GM12878 (cell line): ENCODE data around the gene IGF1R. TPM values are rescaled to one million over a fixed set of nuclear protein-coding genes. Genes with fewer than 3 reads are reported as not detected.

Experiments used
- ATAC-seq: fragments of 200-7000 bp; cut with Tn5 transposase; 3 replicates; pipeline ENCODE4 v1.9.1; 2020; ENCODE audit warnings: mild to moderate bottlenecking, moderate library complexity
- BruUV-seq: library from RNA; stranded (reverse); fragments of 400-500 nt; replicated peaks from 2 replicates; lab custom pipeline; 2021; lab: Mats Ljungman, UMichigan
- CTCF ChIA-PET: fragments of 300-600 bp; sonication (Branson Sonifier 250); formaldehyde crosslinking; extraction: SDS; loops from one replicate; lab custom pipeline; 2021; ENCODE audit warnings: inconsistent platforms; lab: Yijun Ruan, JAX
- POLR2A ChIA-PET: fragments of 350-600 bp; formaldehyde crosslinking; extraction: SDS; loops from one replicate; lab custom pipeline; 2021; ENCODE audit warnings: inconsistent platforms; lab: Charles Lee
- RAD21 ChIA-PET: fragments of 300-600 bp; sonication (Branson Sonifier 250); formaldehyde crosslinking; loops from one replicate; lab custom pipeline; 2023; ENCODE audit warnings: antibody characterized with exemption; ENCODE audit not compliant: unreplicated experiment; lab: Charles Lee
- SMC1A ChIA-PET: fragments of 300-600 bp; sonication (Branson Sonifier 250); formaldehyde crosslinking; loops from one replicate; lab custom pipeline; 2023; ENCODE audit not compliant: unreplicated experiment, uncharacterized antibody; lab: Charles Lee
- DNase-seq: peaks from one replicate; pipeline ENCODE4 v3.0.0-alpha.2; 2011; ENCODE audit warnings: low read depth, low spot score
- FAIRE-seq: peaks from 3 replicates; lab custom pipeline; 2011; peaks lifted over from hg19 to GRCh38; lab: Jason Lieb, UNC
- H2AFZ ChIP-seq: 2 replicates; pipeline ENCODE4 v1.6.0; 2011; ENCODE audit warnings: low read depth, low read length, control low read depth; ENCODE audit not compliant: control insufficient read depth
- H3K27ac ChIP-seq: 2 replicates; pipeline ENCODE4 v1.5.1; 2011; ENCODE audit warnings: control low read depth; ENCODE audit not compliant: control insufficient read depth, insufficient read depth
- H3K27me3 ChIP-seq, 2 experiments: replicated peaks in 1 of 2; 2 replicates each; pipeline versions ENCODE4 v1.6.0 to v1.6.1; 2011; ENCODE audit warnings: low read length in 1 of 2; ENCODE audit not compliant: control insufficient read depth in 2 of 2, insufficient read depth in 2 of 2
- H3K36me3 ChIP-seq, 2 experiments: 2 replicates each; pipeline ENCODE4 v1.5.1; 2011; ENCODE audit warnings: low read length in 1 of 2; ENCODE audit not compliant: control insufficient read depth in 2 of 2, insufficient read depth in 2 of 2
- H3K4me1 ChIP-seq: 2 replicates; pipeline ENCODE4 v1.6.1; 2011; ENCODE audit warnings: mild to moderate bottlenecking, low read length, moderate library complexity, mixed read lengths; ENCODE audit not compliant: control insufficient read depth, insufficient read depth
- H3K4me2 ChIP-seq: 2 replicates; pipeline ENCODE4 v1.6.0; 2011; ENCODE audit warnings: control low read depth; ENCODE audit not compliant: control insufficient read depth, insufficient read depth
- H3K4me3 ChIP-seq: fragments of 200-600 bp; sonication (generic); 2 replicates; pipeline ENCODE4 v1.5.1; 2016
- H3K79me2 ChIP-seq: 2 replicates; pipeline ENCODE4 v1.6.0; 2011; ENCODE audit warnings: low read length; ENCODE audit not compliant: control insufficient read depth, insufficient read depth
- H3K9ac ChIP-seq: 2 replicates; pipeline ENCODE4 v1.8.0; 2011; ENCODE audit warnings: low read length, control low read depth, mixed read lengths; ENCODE audit not compliant: control insufficient read depth, insufficient read depth
- H3K9me3 ChIP-seq: replicated peaks from 3 replicates; pipeline ENCODE4 v1.5.1; 2011; ENCODE audit warnings: mild to moderate bottlenecking, low read length; ENCODE audit not compliant: control insufficient read depth, insufficient read depth
- H4K20me1 ChIP-seq: 2 replicates; pipeline ENCODE4 v1.6.0; 2011; ENCODE audit not compliant: control insufficient read depth, insufficient read depth
- ATF7 ChIP-seq: fragments of 450-650 bp; IDR thresholded peaks from 2 replicates; pipeline ENCODE4 v1.6.1; 2016; ENCODE audit warnings: low read depth, mild to moderate bottlenecking
- JUND ChIP-seq: IDR thresholded peaks from 2 replicates; pipeline ENCODE4 v1.6.1; 2012; ENCODE audit warnings: low read depth, mild to moderate bottlenecking, low read length, improper control_type of control experiment, moderate library complexity
- RUNX3 ChIP-seq: IDR thresholded peaks from 2 replicates; pipeline ENCODE4 v1.6.1; 2012; ENCODE audit warnings: low read length, inconsistent platforms
- SMC3 ChIP-seq: IDR thresholded peaks from 2 replicates; pipeline ENCODE4 v1.6.1; 2011; ENCODE audit warnings: low read length, improper control_type of control experiment, borderline replicate concordance
- whole genome bisulfite sequencing: methylation state at CpG from one replicate; pipeline ENCODE4 v1.1.6; 2016; ENCODE audit warnings: low lambda C conversion rate; ENCODE audit not compliant: insufficient replicate concordance, insufficient coverage; ENCODE audit errors: missing lambda C conversion rate; 5-methylcytosine and 5-hydroxymethylcytosine counted together
- in situ Hi-C: fragments of 300-500 bp; cut with MboI; formaldehyde crosslinking; loops from 9 replicates; pipeline ENCODE4 v1.14.3; 2018; ENCODE audit warnings: mixed read lengths
- intact Hi-C: fragments of 100-400 bp; cut with micrococcal nuclease; formaldehyde crosslinking; loops from one replicate; pipeline ENCODE4 v1.14.2; 2022; ENCODE audit not compliant: unreplicated experiment
- polyA plus RNA-seq, 11 experiments: library from polyadenylated mRNA; depleted of rRNA in 4 of 11; unstranded in 6 of 11; stranded (reverse) in 5 of 11; fragments of >200 nt; fragmentation: Nextera tagmentation in 4 of 11; fragmentation: Illumina TruSeq in 1 of 11; extraction: Ambion mirVana in 4 of 11; extraction: Trizol in 1 of 11; gene quantifications; 1 replicate in 1 of 11; 2 replicates in 10 of 11; pipeline versions ENCODE4 v1.2.1 to v1.2.3, GENCODE V29; 2011 to 2016; ENCODE audit warnings: inconsistent platforms in 2 of 11, missing spikeins in 2 of 11, low read depth in 1 of 11
- total RNA-seq, 4 experiments: library from RNA; depleted of rRNA in 3 of 4; stranded (reverse); fragments of >200 nt in 3 of 4; fragmentation: Illumina TruSeq in 1 of 4; extraction: Trizol in 1 of 4; gene quantifications; 2 replicates each; pipeline versions ENCODE4 v1.2.1 to v1.2.3, GENCODE V29; 2013 to 2021
- TF ChIP-seq, protein P1 (sequence below): fragments of 150-350 bp; IDR thresholded peaks from 2 replicates; pipeline ENCODE4 v1.6.1; 2014; ENCODE audit warnings: mild to moderate bottlenecking, low read depth, low read length
- TF ChIP-seq, protein P2 (sequence below): IDR thresholded peaks from 2 replicates; pipeline ENCODE4 v1.6.1; 2011; ENCODE audit warnings: low read depth, low read length, improper control_type of control experiment, borderline replicate concordance
- TF ChIP-seq, protein P3 (sequence below): fragments of 450-650 bp; IDR thresholded peaks from 2 replicates; pipeline ENCODE4 v1.6.1; 2017; ENCODE audit warnings: borderline replicate concordance

The IGF1R gene
- total and polyA plus RNA-seq, 10 of the 15 experiments (the other 5 are each of a cell fraction or from before 2014, with no cell fraction given), result 0.03 to 2.7 (median 0.66) TPM

DNA sequence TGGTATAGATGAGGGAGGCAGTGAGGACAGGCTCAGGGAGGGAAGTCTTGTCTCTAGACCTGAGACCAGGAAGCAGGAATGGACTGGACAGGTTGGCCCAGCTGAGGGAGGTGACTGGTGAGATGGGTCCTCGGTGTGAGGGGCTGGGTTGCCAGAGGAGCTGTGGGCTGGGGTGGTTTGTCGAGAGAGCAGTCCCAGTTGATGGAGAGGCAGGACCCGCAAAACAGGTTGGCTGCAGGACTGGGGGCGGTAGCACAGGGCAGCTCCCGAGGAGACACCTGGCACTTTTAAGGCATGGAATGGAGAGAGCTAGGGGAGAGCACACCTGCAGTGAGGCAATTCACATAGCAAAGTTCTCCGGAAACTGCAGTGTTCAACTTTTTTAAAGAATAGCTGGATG lies 14.7 kb downstream of the IGF1R start:
- WGBS, result 63% methylated on average over 6 of the region's 6 CpGs
- H3K9ac ChIP-seq, result no peak overlapping the region
- POLR2A ChIA-PET, result no interaction called here
- no peaks in the 10 kb centered on the region for H3K9me3 ChIP-seq
- ATAC-seq (no peak), DNase-seq (no peak), FAIRE-seq (no peak)
- intact Hi-C loops, result no loop called here
- no peaks in the 10 kb centered on the region; a peak in 1 of 4 replicates for H3K27me3 ChIP-seq
- H3K4me2 ChIP-seq, result no peak overlapping the region
- RAD21 ChIA-PET, result interaction anchor here (1.0 to 1.5 kb wide), 2 partner anchors 188 to 414 kb away, joined by 3 read pairs; no protein-coding TSS in a partner anchor
- no peak overlapping the region for H3K4me3 ChIP-seq
- H3K36me3 ChIP-seq, result no peaks in the 10 kb centered on the region
- H3K4me1 ChIP-seq, result no peaks in the 10 kb centered on the region
- no peak overlapping the region for H3K27ac ChIP-seq
- CTCF ChIA-PET, result interaction anchor here (0.9 to 6.8 kb wide), 2 partner anchors 145 to 413 kb away, joined by 3 to 93 read pairs; no protein-coding TSS in a partner anchor
- in situ Hi-C loops, result no loop called here
- no peaks in the 10 kb centered on the region for H4K20me1 ChIP-seq
- no TSS peak for BruUV-seq
- no peaks in the 10 kb centered on the region for H3K79me2 ChIP-seq
- no peak for TF ChIP-seq SMC3
- TF ChIP-seq, protein P1, sequence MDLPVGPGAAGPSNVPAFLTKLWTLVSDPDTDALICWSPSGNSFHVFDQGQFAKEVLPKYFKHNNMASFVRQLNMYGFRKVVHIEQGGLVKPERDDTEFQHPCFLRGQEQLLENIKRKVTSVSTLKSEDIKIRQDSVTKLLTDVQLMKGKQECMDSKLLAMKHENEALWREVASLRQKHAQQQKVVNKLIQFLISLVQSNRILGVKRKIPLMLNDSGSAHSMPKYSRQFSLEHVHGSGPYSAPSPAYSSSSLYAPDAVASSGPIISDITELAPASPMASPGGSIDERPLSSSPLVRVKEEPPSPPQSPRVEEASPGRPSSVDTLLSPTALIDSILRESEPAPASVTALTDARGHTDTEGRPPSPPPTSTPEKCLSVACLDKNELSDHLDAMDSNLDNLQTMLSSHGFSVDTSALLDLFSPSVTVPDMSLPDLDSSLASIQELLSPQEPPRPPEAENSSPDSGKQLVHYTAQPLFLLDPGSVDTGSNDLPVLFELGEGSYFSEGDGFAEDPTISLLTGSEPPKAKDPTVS, result no peak
- TF ChIP-seq, protein P2, sequence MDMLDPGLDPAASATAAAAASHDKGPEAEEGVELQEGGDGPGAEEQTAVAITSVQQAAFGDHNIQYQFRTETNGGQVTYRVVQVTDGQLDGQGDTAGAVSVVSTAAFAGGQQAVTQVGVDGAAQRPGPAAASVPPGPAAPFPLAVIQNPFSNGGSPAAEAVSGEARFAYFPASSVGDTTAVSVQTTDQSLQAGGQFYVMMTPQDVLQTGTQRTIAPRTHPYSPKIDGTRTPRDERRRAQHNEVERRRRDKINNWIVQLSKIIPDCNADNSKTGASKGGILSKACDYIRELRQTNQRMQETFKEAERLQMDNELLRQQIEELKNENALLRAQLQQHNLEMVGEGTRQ, result no peak
- TF ChIP-seq, all 136 proteins: peak for 0
- no peak overlapping the region for H2AFZ ChIP-seq
- SMC1A ChIA-PET, result interaction anchor here (1.1 kb wide), 1 partner anchor 412 kb away, joined by 3 read pairs; no protein-coding TSS in a partner anchor

DNA sequence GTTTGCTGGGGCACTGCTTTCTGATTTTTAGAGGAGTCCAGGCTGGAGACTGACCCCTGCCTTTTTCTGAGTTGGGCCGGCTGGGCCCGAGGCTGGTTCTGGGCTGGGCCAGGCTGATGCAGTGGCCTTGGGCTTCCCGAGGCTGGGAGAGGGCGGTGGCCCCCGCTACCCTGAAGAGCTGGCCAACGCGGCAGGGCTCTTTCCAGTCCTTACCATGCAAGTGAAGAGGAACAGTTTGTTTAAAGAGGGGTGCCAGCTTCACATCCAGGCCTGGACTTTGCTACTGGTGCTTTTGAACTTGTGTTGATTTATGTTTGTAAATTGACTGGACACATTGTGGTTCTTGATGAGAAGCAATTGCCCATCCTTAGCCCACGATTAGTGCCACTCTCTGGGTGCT lies 15.3 kb downstream of the IGF1R start:
- 19% methylated on average over 8 of the region's 8 CpGs for WGBS
- Histone ChIP-seq H3K9ac (no peak overlapping the region), H3K4me3 (no peak overlapping the region), H3K79me2 (no peaks in the 10 kb centered on the region), H3K9me3 (no peaks in the 10 kb centered on the region), H3K27me3 (no peaks in the 10 kb centered on the region; a peak in 1 of 4 replicates), H2AFZ (no peak overlapping the region), H3K36me3 (no peaks in the 10 kb centered on the region), H4K20me1 (no peaks in the 10 kb centered on the region), H3K4me2 (no peak overlapping the region), H3K4me1 (no peaks in the 10 kb centered on the region), H3K27ac (no peak overlapping the region)
- intact Hi-C loops (no loop called here), in situ Hi-C loops (no loop called here)
- ChIA-PET RAD21 (no interaction called here), SMC1A (no interaction called here), CTCF (interaction anchor here (0.9 kb wide), 1 partner anchor 413 kb away, joined by 3 read pairs; no protein-coding TSS in a partner anchor), POLR2A (no interaction called here)
- no peak for ATAC-seq
- TF ChIP-seq RUNX3 (no peak), JUND (no peak), ATF7 (no peak)
- TF ChIP-seq, protein P3, sequence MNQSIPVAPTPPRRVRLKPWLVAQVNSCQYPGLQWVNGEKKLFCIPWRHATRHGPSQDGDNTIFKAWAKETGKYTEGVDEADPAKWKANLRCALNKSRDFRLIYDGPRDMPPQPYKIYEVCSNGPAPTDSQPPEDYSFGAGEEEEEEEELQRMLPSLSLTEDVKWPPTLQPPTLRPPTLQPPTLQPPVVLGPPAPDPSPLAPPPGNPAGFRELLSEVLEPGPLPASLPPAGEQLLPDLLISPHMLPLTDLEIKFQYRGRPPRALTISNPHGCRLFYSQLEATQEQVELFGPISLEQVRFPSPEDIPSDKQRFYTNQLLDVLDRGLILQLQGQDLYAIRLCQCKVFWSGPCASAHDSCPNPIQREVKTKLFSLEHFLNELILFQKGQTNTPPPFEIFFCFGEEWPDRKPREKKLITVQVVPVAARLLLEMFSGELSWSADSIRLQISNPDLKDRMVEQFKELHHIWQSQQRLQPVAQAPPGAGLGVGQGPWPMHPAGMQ, result no peak
- FAIRE-seq, result no peak
- no TSS peak for BruUV-seq
- no peak for DNase-seq
